PC-9 (cell line): ENCODE data around the gene DPH1.

Source experiments
- EZH2 ChIP-seq: fragments of 200-600 bp; sonication (generic); IDR thresholded peaks from 2 replicates; pipeline ENCODE4 v1.8.0; 2017; ENCODE audit warnings: antibody characterized with exemption, low read depth
- TF ChIP-seq, protein P1 (sequence below): fragments of 200-600 bp; sonication (generic); conservative IDR thresholded peaks from 2 replicates; pipeline ENCODE4 v1.6.1; 2017; ENCODE audit warnings: mixed run types, antibody characterized with exemption, mild to moderate bottlenecking, moderate library complexity

- TF ChIP-seq, protein P1, sequence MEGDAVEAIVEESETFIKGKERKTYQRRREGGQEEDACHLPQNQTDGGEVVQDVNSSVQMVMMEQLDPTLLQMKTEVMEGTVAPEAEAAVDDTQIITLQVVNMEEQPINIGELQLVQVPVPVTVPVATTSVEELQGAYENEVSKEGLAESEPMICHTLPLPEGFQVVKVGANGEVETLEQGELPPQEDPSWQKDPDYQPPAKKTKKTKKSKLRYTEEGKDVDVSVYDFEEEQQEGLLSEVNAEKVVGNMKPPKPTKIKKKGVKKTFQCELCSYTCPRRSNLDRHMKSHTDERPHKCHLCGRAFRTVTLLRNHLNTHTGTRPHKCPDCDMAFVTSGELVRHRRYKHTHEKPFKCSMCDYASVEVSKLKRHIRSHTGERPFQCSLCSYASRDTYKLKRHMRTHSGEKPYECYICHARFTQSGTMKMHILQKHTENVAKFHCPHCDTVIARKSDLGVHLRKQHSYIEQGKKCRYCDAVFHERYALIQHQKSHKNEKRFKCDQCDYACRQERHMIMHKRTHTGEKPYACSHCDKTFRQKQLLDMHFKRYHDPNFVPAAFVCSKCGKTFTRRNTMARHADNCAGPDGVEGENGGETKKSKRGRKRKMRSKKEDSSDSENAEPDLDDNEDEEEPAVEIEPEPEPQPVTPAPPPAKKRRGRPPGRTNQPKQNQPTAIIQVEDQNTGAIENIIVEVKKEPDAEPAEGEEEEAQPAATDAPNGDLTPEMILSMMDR = no peak
- no peak for TF ChIP-seq EZH2
These were observed 11.0 kb upstream of the DPH1 start for GRCh38 chr17:2018716-2019510.
